CMK (cell line): Measurements from ENCODE around the gene STIM1.
"Not testable (repeated sequence)": the region's sequence is repeated elsewhere in the genome, so short reads cannot be mapped to it uniquely, and the experiment has no call there.

Experiments
- DNase-seq: peaks from one replicate; pipeline ENCODE4 v3.0.0-alpha.2; 2010; ENCODE audit warnings: low read depth

The STIM1 gene

GRCh38 chr11:4027746-4028145 lies 172.3 kb downstream of the STIM1 start:
- DNase-seq: no peak

DNA sequence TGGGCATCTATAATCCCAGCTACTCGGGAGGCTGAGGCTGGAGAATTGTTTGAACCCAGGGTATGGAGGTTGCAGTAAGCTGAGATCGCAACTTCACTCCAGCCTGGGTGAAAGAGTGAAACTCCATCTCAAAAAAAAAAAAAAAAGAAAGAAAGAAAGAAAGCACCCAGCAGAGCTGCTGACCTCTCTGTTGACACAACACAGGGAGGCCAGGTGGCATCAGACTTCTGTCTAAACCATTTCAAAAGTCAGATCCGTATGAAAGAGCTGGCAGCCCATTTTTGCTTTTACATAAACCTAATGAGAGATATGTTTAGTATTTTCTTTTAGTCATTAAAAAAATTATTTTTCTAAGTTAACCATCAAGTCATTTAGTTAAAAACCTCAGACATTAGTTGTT lies 174.7 kb downstream of the STIM1 start:
- no peak for DNase-seq

GRCh38 chr11:4032097-4032496 lies 176.6 kb downstream of the STIM1 start:
- no peak for DNase-seq

- DNase-seq: no peak
Observed at GRCh38 chr11:4035985-4036384, 180.5 kb downstream of the STIM1 start.

GRCh38 chr11:4039011-4039410 lies 183.5 kb downstream of the STIM1 start:
- DNase-seq: no peak

GRCh38 chr11:4040461-4040860 lies 185.0 kb downstream of the STIM1 start:
- DNase-seq: no peak

- no peak for DNase-seq
Observed at GRCh38 chr11:4041731-4042391, 186.4 kb downstream of the STIM1 start.

GRCh38 chr11:4044976-4045646 lies 189.6 kb downstream of the STIM1 start:
- DNase-seq: no peak

- DNase-seq: no peak
Observed at GRCh38 chr11:4048340-4048739, 192.9 kb downstream of the STIM1 start.

DNA sequence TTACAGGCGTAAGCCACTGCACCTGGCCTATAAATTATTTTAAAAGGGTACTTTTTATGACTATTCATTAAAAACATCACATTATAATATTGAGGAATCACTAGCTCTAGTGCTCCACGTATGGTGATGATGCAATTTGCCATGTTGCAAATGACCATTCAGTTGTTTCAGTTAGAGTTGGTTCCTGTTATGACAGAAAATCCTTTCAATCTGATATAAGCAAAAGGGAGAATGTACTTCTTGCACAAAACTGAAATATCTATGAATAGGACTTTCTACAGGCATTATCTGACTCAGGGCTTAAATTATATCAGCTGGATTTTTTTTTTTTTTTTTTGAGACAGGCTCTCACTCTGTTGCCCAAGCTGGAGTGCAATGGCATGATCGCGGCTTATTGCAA lies 193.5 kb downstream of the STIM1 start:
- DNase-seq: no peak

- DNase-seq: no peak
Observed at GRCh38 chr11:4050138-4050537, 194.7 kb downstream of the STIM1 start.

GRCh38 chr11:4053200-4053599 lies 197.7 kb downstream of the STIM1 start:
- not testable (repeated sequence) for DNase-seq

DNA sequence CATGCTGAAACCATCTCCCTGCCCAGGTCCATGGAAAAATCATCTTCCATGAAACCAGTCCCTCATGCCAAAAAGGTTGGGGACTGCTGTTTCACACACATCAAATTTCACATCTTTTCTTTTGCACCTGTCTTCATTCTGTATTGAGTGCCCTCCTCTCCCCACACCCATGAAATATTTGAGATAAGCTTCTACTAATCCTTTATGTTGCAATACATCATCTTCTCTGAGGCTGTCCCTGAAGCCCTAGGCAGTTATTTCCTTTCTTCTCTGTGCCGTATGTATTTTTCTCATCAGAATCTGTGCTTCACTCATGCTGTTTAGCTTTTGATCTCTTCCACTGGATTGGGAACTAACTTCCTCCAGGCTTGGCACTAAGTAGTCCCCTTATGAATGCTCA lies 199.2 kb downstream of the STIM1 start:
- no peak for DNase-seq

- DNase-seq: no peak
Observed at GRCh38 chr11:4059424-4059823, 204.0 kb downstream of the STIM1 start.

DNA sequence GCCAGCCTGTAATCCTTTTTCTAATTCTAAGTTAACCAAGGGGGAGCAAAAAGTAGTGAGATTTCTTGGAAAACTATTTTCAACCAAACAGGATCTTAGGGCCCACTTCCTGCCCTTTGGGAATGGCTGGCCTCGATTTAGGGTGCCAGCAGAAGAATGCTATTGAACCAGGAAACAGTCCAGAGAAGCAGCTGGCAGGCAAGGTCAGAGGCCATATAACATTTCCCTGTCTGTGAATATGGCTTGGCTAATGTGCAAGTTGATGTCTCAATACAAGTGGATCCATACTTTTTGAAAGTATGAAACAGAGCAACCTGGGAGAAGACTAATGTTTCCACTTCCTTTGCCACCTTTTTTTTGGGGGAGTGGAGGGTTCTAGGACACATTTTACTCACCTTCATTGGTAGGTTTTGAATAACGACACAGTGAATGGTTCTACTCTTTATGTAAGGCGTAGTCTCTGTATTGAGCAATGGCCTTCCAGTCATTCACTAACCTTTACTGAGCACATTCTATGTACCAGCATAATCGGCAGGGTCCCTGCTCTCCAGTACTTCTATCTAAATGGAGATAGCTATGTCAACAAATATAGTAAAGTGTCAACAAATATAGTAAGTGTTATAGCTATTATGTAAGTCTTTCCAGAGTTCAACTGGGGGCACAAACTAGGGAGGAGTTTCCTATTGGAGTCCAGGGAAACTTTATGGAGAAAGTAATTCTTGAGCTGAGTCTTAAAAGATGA lies 204.9 kb downstream of the STIM1 start:
- DNase-seq: no peak

DNA sequence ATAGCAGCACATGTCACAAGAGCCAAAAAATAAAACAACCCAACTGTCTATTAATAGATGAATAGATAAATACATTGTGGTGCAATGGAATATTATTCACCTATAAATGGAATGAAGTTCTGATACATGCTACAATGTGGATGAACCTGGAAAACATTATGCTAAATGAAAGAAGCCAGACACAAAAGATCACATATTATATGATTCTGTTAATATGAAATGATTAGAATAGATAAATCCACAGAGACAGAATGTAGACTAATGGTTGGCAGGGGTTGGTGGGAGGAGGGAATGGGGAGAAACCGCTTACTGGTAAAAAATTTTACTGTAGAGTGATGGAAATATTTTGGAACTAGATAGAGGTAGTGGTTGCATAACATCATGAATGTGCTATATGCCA lies 206.2 kb downstream of the STIM1 start:
- no peak for DNase-seq

GRCh38 chr11:4063348-4063747 lies 207.9 kb downstream of the STIM1 start:
- DNase-seq: no peak

DNA sequence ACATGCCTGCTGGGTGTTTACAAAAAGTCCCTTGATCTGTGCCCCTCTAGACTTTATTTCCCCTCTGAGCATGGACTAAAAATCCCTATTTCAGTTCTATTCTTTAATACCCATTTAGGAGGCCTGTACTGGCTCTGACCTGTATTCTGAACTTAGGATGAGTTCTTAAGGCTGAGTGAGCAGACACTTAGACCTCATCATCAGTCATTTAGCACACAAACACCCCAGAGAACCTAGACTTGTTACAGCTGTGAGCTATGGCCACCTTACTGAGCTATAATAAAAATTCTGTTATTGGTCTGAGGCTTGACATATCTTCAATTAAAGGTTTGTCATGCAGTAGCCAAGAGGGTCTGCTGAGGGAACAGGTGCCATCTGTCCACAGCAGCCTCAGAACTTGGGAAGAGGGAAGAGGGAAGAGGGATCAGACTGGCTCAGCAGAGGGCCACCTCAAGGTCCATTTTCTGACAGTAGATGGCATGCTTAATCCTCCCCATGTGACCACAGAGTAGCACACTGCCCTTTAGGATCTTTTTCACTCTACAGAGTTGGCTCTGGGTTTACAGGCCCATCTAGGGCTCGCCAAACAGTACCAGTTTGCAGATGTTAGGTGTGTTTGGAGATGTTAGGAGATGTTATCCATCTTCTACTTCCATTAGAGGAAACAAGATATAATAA lies 209.0 kb downstream of the STIM1 start:
- no peak for DNase-seq

GRCh38 chr11:4065086-4065485 lies 209.6 kb downstream of the STIM1 start:
- DNase-seq: no peak

GRCh38 chr11:4065601-4066377 lies 210.3 kb downstream of the STIM1 start:
- no peak for DNase-seq

DNA sequence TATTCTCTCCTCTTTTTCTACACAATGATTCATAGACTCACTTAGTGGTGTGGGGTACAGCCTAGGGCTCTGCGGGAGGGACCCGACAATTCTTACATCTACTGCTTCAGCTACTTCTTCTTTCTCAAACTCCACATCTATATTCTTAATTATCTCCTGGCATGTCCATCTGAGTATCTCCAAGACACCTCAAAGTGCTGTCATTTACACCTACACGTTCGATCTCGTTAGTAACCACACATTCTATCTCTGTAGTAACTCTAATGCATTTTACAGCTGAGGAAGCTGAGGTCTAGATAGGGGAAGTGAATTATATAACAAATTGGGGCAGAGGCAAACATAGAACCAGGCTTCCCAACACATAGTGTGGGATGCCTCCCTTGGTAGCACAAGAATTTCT lies 211.4 kb downstream of the STIM1 start:
- DNase-seq: no peak

DNA sequence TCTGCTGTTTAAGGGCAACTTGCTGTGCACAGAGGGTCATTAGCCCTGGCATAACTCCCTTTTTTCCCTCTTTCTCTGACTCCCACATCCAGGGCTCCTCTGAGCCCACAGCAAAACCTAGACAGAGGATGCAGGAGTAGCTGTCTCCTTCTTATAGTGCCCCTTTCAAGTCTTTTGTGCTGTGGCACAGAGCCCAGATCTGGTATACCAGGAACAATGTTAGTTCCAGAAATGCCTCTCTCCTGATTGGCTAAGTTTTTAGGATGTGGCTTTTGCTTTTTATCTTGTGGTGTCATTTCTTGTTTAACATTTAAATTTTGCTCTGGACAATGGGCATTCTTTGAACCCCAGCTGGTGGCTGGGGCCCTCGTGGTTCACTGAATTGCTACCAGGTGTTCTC lies 213.5 kb downstream of the STIM1 start:
- DNase-seq: no peak
